Cardiac muscle cell (in vitro differentiated cells and primary cell): ENCODE data around the gene IGSF9. TPM values are rescaled to one million over a fixed set of nuclear protein-coding genes. Genes with fewer than 3 reads are reported as not detected.

Experiments
- DNase-seq, 2 donors: peaks; one replicate each; pipeline versions ENCODE4 v3.0.0 to v3.0.0-alpha.2; 2010 to 2017; ENCODE audit warnings: low read depth in 1 of 2, low spot score in 1 of 2
- H3K27ac ChIP-seq: fragments of 200-600 bp; sonication (generic); 2 replicates; pipeline ENCODE4 v1.5.1; 2016
- H3K27me3 ChIP-seq: fragments of 200-600 bp; sonication (generic); 2 replicates; pipeline ENCODE4 v1.6.0; 2016; ENCODE audit warnings: control low read depth
- H3K36me3 ChIP-seq: fragments of 200-600 bp; sonication (generic); 2 replicates; pipeline ENCODE4 v1.5.1; 2016; ENCODE audit warnings: control low read depth
- H3K4me1 ChIP-seq: fragments of 200-600 bp; sonication (generic); 2 replicates; pipeline ENCODE4 v1.8.1; 2017; ENCODE audit warnings: low read depth, mild to moderate bottlenecking, mixed run types
- H3K4me3 ChIP-seq: fragments of 200-600 bp; sonication (generic); 2 replicates; pipeline ENCODE4 v1.5.1; 2016; ENCODE audit warnings: mild to moderate bottlenecking
- H3K9me3 ChIP-seq: fragments of 200-600 bp; sonication (generic); 2 replicates; pipeline ENCODE4 v1.5.1; 2017; ENCODE audit warnings: low read depth, mild to moderate bottlenecking, control low read depth
- CTCF ChIP-seq: IDR thresholded peaks from 2 replicates; pipeline ENCODE4 v1.5.1; 2012; ENCODE audit warnings: low read depth, mild to moderate bottlenecking, low read length
- polyA plus RNA-seq: library from polyadenylated mRNA; unstranded; fragments of >200 nt; fragmentation: Nextera tagmentation; extraction: Ambion mirVana; gene quantifications from 2 replicates; pipeline ENCODE4 v1.2.1, GENCODE V29; 2016
- total RNA-seq: library from RNA; depleted of rRNA; stranded (reverse); fragments of >200 nt; gene quantifications from 2 replicates; pipeline ENCODE4 v1.2.3, GENCODE V29; 2016

IGSF9 gene
- total and polyA plus RNA-seq, 2 experiments from 2014 or later, result 1.7 to 2.3 TPM

GRCh38 chr1:159881622-159882526, 63.5 kb downstream of the IGSF9 start:
- Histone ChIP-seq H3K9me3 (no peaks in the 10 kb centered on the region), H3K27ac (no peak overlapping the region), H3K36me3 (no peaks in the 10 kb centered on the region), H3K4me3 (no peak overlapping the region), H3K4me1 (no peaks in the 10 kb centered on the region), H3K27me3 (no peaks in the 10 kb centered on the region)
- peak; percentile 43 to 96 for DNase-seq
- no peak for TF ChIP-seq CTCF

DNA sequence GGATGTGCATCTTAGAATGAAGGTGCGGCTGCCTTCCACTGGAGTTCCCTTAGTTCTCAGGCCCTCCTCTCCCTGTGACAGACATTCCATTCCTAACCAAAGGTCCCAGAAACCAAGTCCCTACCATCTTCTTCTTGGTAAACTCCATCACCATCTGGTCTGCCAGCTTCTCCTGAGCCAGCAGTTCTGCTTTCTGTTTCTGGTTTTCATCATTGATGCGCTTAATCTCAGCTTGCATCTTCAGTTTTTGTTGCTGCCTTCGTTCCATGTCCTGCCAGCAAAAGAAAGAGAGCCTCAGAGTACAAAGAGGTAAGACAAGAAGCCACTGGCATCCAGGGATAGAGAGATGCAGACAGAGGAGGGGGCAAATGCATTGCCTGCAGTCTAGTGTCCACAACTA, 65.0 kb downstream of the IGSF9 start:
- TF ChIP-seq CTCF, result no peak
- Histone ChIP-seq H3K9me3 (no peaks in the 10 kb centered on the region), H3K27ac (no peak overlapping the region), H3K36me3 (no peaks in the 10 kb centered on the region), H3K27me3 (no peaks in the 10 kb centered on the region), H3K4me1 (no peaks in the 10 kb centered on the region), H3K4me3 (no peak overlapping the region)
- peak in 1 of 2 donors; percentile 7 for DNase-seq

DNA sequence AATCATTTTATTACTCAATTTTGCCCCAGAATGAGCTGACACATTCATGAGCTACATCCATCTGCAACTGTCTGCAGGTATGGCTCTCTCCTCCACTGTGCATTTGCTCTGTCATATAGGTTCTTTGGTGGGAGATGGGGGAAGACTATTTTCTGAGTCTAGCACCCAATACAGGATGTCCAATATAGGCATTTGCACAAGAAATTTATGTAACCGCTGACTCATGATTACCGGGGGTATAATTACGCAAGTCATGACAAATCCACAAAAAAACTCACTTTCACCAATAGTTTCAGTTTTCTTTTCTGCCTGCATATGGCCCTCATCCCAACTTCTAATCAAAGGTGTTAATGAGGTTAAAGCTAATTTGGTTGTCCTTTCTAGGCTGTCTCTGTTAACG, 65.4 kb downstream of the IGSF9 start:
- Histone ChIP-seq H3K27ac (no peak overlapping the region), H3K36me3 (no peaks in the 10 kb centered on the region), H3K4me1 (no peaks in the 10 kb centered on the region), H3K4me3 (no peak overlapping the region), H3K9me3 (no peaks in the 10 kb centered on the region), H3K27me3 (no peaks in the 10 kb centered on the region)
- TF ChIP-seq CTCF, result no peak
- peak in 1 of 2 donors; percentile 84 for DNase-seq

DNA sequence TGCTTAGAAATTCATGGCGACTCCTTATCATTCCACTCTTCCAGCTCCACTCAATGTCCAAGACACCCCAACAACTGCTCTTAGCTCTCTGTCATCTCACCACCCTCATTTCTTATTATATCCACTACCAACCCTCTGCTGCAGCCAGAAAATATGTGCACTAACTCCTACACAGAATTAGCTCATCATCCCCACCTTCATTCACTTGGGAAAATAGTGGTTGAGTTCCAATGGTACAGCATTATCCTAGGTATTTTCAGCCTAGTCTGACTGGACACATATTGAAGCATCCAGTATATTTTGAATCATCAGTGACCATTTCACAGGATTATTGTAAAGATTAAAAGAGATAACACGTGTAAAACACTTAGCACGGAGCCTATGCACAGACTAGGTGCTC, 66.3 kb downstream of the IGSF9 start:
- no peak for DNase-seq
- H3K4me3 ChIP-seq, result no peak overlapping the region
- no peak for TF ChIP-seq CTCF
- no peaks in the 10 kb centered on the region for H3K36me3 ChIP-seq
- H3K4me1 ChIP-seq, result no peaks in the 10 kb centered on the region
- no peak overlapping the region for H3K27ac ChIP-seq
- H3K9me3 ChIP-seq, result no peaks in the 10 kb centered on the region
- no peaks in the 10 kb centered on the region for H3K27me3 ChIP-seq

DNA sequence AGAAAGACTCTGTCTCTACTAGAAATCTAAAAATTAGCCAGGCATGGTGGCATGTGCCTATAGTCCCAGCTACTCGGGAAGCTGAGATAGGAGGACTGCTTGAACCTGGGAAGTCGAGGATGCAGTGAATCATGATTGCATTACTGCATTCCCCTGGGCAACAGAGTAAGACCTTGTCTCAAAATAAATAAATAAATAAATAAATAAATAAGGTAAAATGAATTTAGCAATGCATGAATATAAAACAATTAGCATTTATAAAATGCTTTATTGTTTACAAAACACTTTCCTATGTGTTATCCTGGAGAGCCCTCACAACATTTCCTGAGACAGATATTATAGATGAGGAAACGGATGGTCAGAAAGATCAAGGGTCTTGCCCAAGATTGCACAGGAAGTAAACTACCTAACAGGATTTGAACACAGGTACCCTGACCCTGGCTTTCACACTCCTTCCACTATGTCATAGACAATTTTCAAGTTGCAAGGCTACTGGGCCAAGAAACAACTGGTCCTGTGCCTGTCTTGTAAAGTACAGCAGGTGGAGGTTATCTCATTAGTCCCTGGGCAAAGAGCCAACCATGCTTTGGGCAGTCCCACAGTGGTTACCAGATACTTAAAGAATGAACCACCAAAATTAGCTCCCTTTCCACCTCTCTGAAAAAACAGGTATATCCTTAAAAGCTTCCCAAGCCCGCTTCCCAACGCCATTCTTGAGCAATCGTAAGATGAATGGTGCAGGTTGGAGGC, 67.5 kb downstream of the IGSF9 start:
- no peaks in the 10 kb centered on the region for H3K4me1 ChIP-seq
- H3K36me3 ChIP-seq, result no peaks in the 10 kb centered on the region
- no peaks in the 10 kb centered on the region for H3K27me3 ChIP-seq
- no peak overlapping the region for H3K4me3 ChIP-seq
- DNase-seq, result no peak
- H3K9me3 ChIP-seq, result no peaks in the 10 kb centered on the region
- TF ChIP-seq CTCF, result no peak
- H3K27ac ChIP-seq, result no peak overlapping the region

Other genes starting within 250 kb of the IGSF9 start
- not detected in 2 replicates for gene CRP, start 231.0 kb downstream of the IGSF9 start, total RNA-seq
- not detected in 2 replicates for gene CRP, start 231.0 kb downstream of the IGSF9 start, polyA plus RNA-seq
- gene DUSP23, start 164.7 kb downstream of the IGSF9 start, total RNA-seq, result 35.0 and 47.9 TPM in 2 replicates
- 46.3 and 53.4 TPM in 2 replicates for gene DUSP23, start 164.7 kb downstream of the IGSF9 start, polyA plus RNA-seq
- gene FCRL6, start 143.3 kb downstream of the IGSF9 start, total RNA-seq, result not detected in 2 replicates
- not detected in 2 replicates for gene FCRL6, start 143.3 kb downstream of the IGSF9 start, polyA plus RNA-seq
- not detected in 2 replicates for gene SLAMF8, start 118.7 kb downstream of the IGSF9 start, total RNA-seq
- not detected in 2 replicates for gene SLAMF8, start 118.7 kb downstream of the IGSF9 start, polyA plus RNA-seq
- not detected in 2 replicates for gene VSIG8, start 83.0 kb downstream of the IGSF9 start, total RNA-seq
- gene VSIG8, start 83.0 kb downstream of the IGSF9 start, polyA plus RNA-seq, result not detected in 2 replicates
- gene CFAP45, start 45.4 kb downstream of the IGSF9 start, total RNA-seq, result 0.14 TPM in 1 of 2 replicates, not detected in the other
- not detected in 2 replicates for gene CFAP45, start 45.4 kb downstream of the IGSF9 start, polyA plus RNA-seq
- 3.8 and 14.4 TPM in 2 replicates for gene TAGLN2, start 20.1 kb downstream of the IGSF9 start, total RNA-seq
- 17.9 and 18.5 TPM in 2 replicates for gene TAGLN2, start 20.1 kb downstream of the IGSF9 start, polyA plus RNA-seq
- not detected in 2 replicates for gene SLAMF9, start 8.6 kb upstream of the IGSF9 start, total RNA-seq
- gene SLAMF9, start 8.6 kb upstream of the IGSF9 start, polyA plus RNA-seq, result not detected in 2 replicates
- gene PIGM, start 86.4 kb upstream of the IGSF9 start, total RNA-seq, result 3.7 and 4.7 TPM in 2 replicates
- gene PIGM, start 86.4 kb upstream of the IGSF9 start, polyA plus RNA-seq, result 4.9 and 5.9 TPM in 2 replicates
- 0.11 and 0.42 TPM in 2 replicates for gene KCNJ10, start 124.5 kb upstream of the IGSF9 start, total RNA-seq
- 0.35 and 0.54 TPM in 2 replicates for gene KCNJ10, start 124.5 kb upstream of the IGSF9 start, polyA plus RNA-seq
- gene KCNJ9, start 135.9 kb upstream of the IGSF9 start, total RNA-seq, result 0.03 and 0.11 TPM in 2 replicates
- 0.09 TPM in 1 of 2 replicates, not detected in the other for gene KCNJ9, start 135.9 kb upstream of the IGSF9 start, polyA plus RNA-seq
- gene IGSF8, start 153.0 kb upstream of the IGSF9 start, total RNA-seq, result 23.0 and 29.1 TPM in 2 replicates
- gene IGSF8, start 153.0 kb upstream of the IGSF9 start, polyA plus RNA-seq, result 21.1 and 32.2 TPM in 2 replicates
- gene ATP1A2, start 170.1 kb upstream of the IGSF9 start, total RNA-seq, result 19.3 and 40.9 TPM in 2 replicates
- 11.3 and 14.2 TPM in 2 replicates for gene ATP1A2, start 170.1 kb upstream of the IGSF9 start, polyA plus RNA-seq
- 0.57 TPM in 1 of 2 replicates, not detected in the other for gene ATP1A4, start 206.0 kb upstream of the IGSF9 start, total RNA-seq
- gene ATP1A4, start 206.0 kb upstream of the IGSF9 start, polyA plus RNA-seq, result 0.16 and 0.21 TPM in 2 replicates
- 21.4 and 28.3 TPM in 2 replicates for gene CASQ1, start 245.0 kb upstream of the IGSF9 start, total RNA-seq
- gene CASQ1, start 245.0 kb upstream of the IGSF9 start, polyA plus RNA-seq, result 22.5 and 23.6 TPM in 2 replicates